ENCODE data around the gene UBE2U.

- TF ChIP-seq GATA2 (IDR thresholded peaks at IDR 0.05; ENCODE audit: low read depth, low read length), result no peak
- no peak for TF ChIP-seq GATA3 (IDR thresholded peaks at IDR 0.05; ENCODE audit: low read depth, low read length)
Measured at GRCh38 chr1:64155278-64155677, 48.1 kb upstream of the UBE2U start.
